HCT116 (cell line): ENCODE results near the gene CSHL1. TPM values are rescaled to one million over a fixed set of nuclear protein-coding genes. Genes with fewer than 3 reads are reported as not detected.

Source experiments
- ATAC-seq: fragments of 200-7000 bp; cut with Tn5 transposase; 2 replicates; pipeline ENCODE4 v1.9.1; 2020; ENCODE audit warnings: mild to moderate bottlenecking, moderate library complexity
- BruUV-seq: library from RNA; stranded (reverse); fragments of 400-500 nt; replicated peaks from 2 replicates; lab custom pipeline; 2021; lab: Mats Ljungman, UMichigan
- CTCF ChIA-PET: fragments of 300-600 bp; sonication (Branson Sonifier 250); formaldehyde crosslinking; loops from one replicate; lab custom pipeline; 2021; ENCODE audit warnings: antibody characterized with exemption; lab: Charles Lee
- POLR2A ChIA-PET: fragments of 300-600, 350-600 bp; sonication (Branson Sonifier 250); formaldehyde crosslinking; loops from one replicate; lab custom pipeline; 2021; ENCODE audit warnings: antibody characterized with exemption; lab: Charles Lee
- RAD21 ChIA-PET, 2 experiments: fragments of 300-600 bp; sonication (Branson Sonifier 250); formaldehyde crosslinking; loops; one replicate each; lab custom pipeline; 2023; ENCODE audit warnings: low total read pairs in 2 of 2; ENCODE audit not compliant: uncharacterized antibody in 2 of 2, unreplicated experiment in 2 of 2, low non-redundant PET in 1 of 2; lab: Charles Lee
- DNase-seq: peaks from one replicate; pipeline ENCODE4 v3.0.0-alpha.2; 2010; ENCODE audit warnings: low read depth, low spot score
- H2AFZ ChIP-seq: fragments of 200-600 bp; shearing (Covaris generic), sonication (generic); 2 replicates; pipeline ENCODE4 v1.6.1; 2017; ENCODE audit warnings: low read depth, mixed run types, mixed read lengths, antibody characterized with exemption, low read length; ENCODE audit not compliant: poor library complexity, severe bottlenecking
- H3K27ac ChIP-seq: 2 replicates; pipeline ENCODE4 v1.5.1; 2012; ENCODE audit warnings: low read depth, low read length
- H3K27me3 ChIP-seq: fragments of 200-600 bp; sonication (generic); 2 replicates; pipeline ENCODE4 v1.6.1; 2016; ENCODE audit warnings: mixed run types, low read length, mixed read lengths; ENCODE audit not compliant: insufficient read depth
- H3K36me3 ChIP-seq, 2 experiments: fragments of 200-500 bp in 1 of 2; fragments of 200-600 bp in 1 of 2; sonication (Bioruptor generic) in 1 of 2; sonication (generic) in 1 of 2; 2 replicates each; pipeline versions ENCODE4 v1.5.1 to v1.6.1; 2014 to 2016; ENCODE audit warnings: low read length in 2 of 2, inconsistent platforms in 1 of 2, mixed read lengths in 1 of 2, mixed run types in 1 of 2; ENCODE audit not compliant: insufficient read depth in 2 of 2, control insufficient read depth in 1 of 2
- H3K4me1 ChIP-seq, 2 experiments: fragments of 200-600 bp in 1 of 2; sonication (generic) in 1 of 2; 2 replicates each; pipeline versions ENCODE4 v1.5.1 to v1.6.1; 2012 to 2017; ENCODE audit warnings: low read length in 2 of 2, inconsistent platforms in 1 of 2, mild to moderate bottlenecking in 1 of 2, mixed read lengths in 1 of 2, mixed run types in 1 of 2, moderate library complexity in 1 of 2; ENCODE audit not compliant: insufficient read depth in 2 of 2, control insufficient read depth in 1 of 2
- H3K4me2 ChIP-seq: fragments of 200-600 bp; sonication (generic); 2 replicates; pipeline ENCODE4 v1.6.1; 2017; ENCODE audit warnings: mixed run types, low read length, mixed read lengths
- H3K4me3 ChIP-seq, 2 experiments: fragments of 200-600 bp in 1 of 2; sonication (generic) in 1 of 2; replicated peaks in 1 of 2; 2 replicates each; pipeline ENCODE4 v1.5.1; 2011 to 2016; ENCODE audit warnings: low read length in 2 of 2, control low read depth in 1 of 2, low read depth in 1 of 2, mild to moderate bottlenecking in 1 of 2, mixed read lengths in 1 of 2, mixed run types in 1 of 2
- H3K79me2 ChIP-seq: fragments of 200-600 bp; sonication (generic); 2 replicates; pipeline ENCODE4 v1.6.1; 2017; ENCODE audit warnings: mild to moderate bottlenecking, mixed run types, low read length, moderate library complexity, mixed read lengths; ENCODE audit not compliant: insufficient read depth
- H3K9ac ChIP-seq: fragments of 200-600 bp; sonication (generic); 2 replicates; pipeline ENCODE4 v1.6.1; 2016; ENCODE audit warnings: low read length, mixed read lengths
- H3K9me2 ChIP-seq: fragments of 200-600 bp; sonication (generic), shearing (Covaris generic); 2 replicates; pipeline ENCODE4 v1.6.1; 2017; ENCODE audit warnings: mixed run types, mild to moderate bottlenecking, moderate library complexity; ENCODE audit not compliant: insufficient read depth
- H3K9me3 ChIP-seq, 2 experiments: fragments of 200-500 bp in 1 of 2; fragments of 200-600 bp in 1 of 2; sonication (Bioruptor generic) in 1 of 2; sonication (generic) in 1 of 2; 2 replicates each; pipeline ENCODE4 v1.6.1; 2014 to 2017; ENCODE audit warnings: low read length in 2 of 2, mixed read lengths in 2 of 2, inconsistent platforms in 1 of 2, low read depth in 1 of 2, mild to moderate bottlenecking in 1 of 2, mixed run types in 1 of 2, moderate library complexity in 1 of 2; ENCODE audit not compliant: control insufficient read depth in 1 of 2, insufficient read depth in 1 of 2
- H4K20me1 ChIP-seq: fragments of 200-600 bp; sonication (generic), shearing (Covaris generic); 2 replicates; pipeline ENCODE4 v1.6.1; 2017; ENCODE audit warnings: mixed run types, mild to moderate bottlenecking, moderate library complexity; ENCODE audit not compliant: insufficient read depth
- CBX3 ChIP-seq: IDR thresholded peaks from 2 replicates; pipeline ENCODE4 v1.6.1; 2012; ENCODE audit warnings: low read depth
- CEBPB ChIP-seq: IDR thresholded peaks from 2 replicates; pipeline ENCODE4 v1.6.1; 2012; ENCODE audit warnings: low read depth
- CTCF ChIP-seq, 3 experiments: fragments of 200-600 bp in 1 of 3; sonication (generic) in 1 of 3; IDR thresholded peaks in 2 of 3; conservative IDR thresholded peaks in 1 of 3; 2 replicates each; pipeline ENCODE4 v1.5.1; 2012 to 2017; ENCODE audit warnings: low read depth in 2 of 3, low read length in 2 of 3, antibody characterized with exemption in 1 of 3, borderline replicate concordance in 1 of 3, control low read depth in 1 of 3, mild to moderate bottlenecking in 1 of 3, mixed read lengths in 1 of 3, mixed run types in 1 of 3, moderate library complexity in 1 of 3; ENCODE audit not compliant: insufficient read depth in 1 of 3
- EGR1 ChIP-seq: IDR thresholded peaks from 2 replicates; pipeline ENCODE4 v1.6.1; 2012; ENCODE audit warnings: low read depth
- EZH2 ChIP-seq: fragments of 200-600 bp; sonication (generic); IDR thresholded peaks from 2 replicates; pipeline ENCODE4 v1.6.1; 2017; ENCODE audit warnings: antibody characterized with exemption, mixed run types
- EZH2phosphoT487 ChIP-seq: fragments of 200-600 bp; IDR thresholded peaks from 2 replicates; pipeline ENCODE4 v1.6.1; 2018; ENCODE audit warnings: antibody characterized with exemption, borderline replicate concordance
- JUND ChIP-seq: IDR thresholded peaks from 2 replicates; pipeline ENCODE4 v1.6.1; 2012
- MAX ChIP-seq: IDR thresholded peaks from 2 replicates; pipeline ENCODE4 v1.6.1; 2012
- POLR2AphosphoS5 ChIP-seq: IDR thresholded peaks from 2 replicates; pipeline ENCODE4 v1.6.1; 2011; ENCODE audit warnings: mild to moderate bottlenecking, low read depth, low read length, moderate library complexity
- RAD21 ChIP-seq: IDR thresholded peaks from 2 replicates; pipeline ENCODE4 v1.6.1; 2012; ENCODE audit warnings: low read depth, mild to moderate bottlenecking
- SIN3A ChIP-seq: IDR thresholded peaks from 2 replicates; pipeline ENCODE4 v1.6.1; 2012; ENCODE audit warnings: low read depth
- SP1 ChIP-seq: IDR thresholded peaks from 2 replicates; pipeline ENCODE4 v1.6.1; 2012; ENCODE audit warnings: low read depth
- SRF ChIP-seq: IDR thresholded peaks from 2 replicates; pipeline ENCODE4 v1.6.1; 2012; ENCODE audit warnings: low read depth
- TCF7L2 ChIP-seq: IDR thresholded peaks from 2 replicates; pipeline ENCODE4 v1.7.0; 2011; ENCODE audit warnings: borderline replicate concordance, inconsistent platforms; ENCODE audit not compliant: insufficient read depth, insufficient read length; ENCODE audit errors: extremely low read depth
- YY1 ChIP-seq: IDR thresholded peaks from 2 replicates; pipeline ENCODE4 v1.6.1; 2011; ENCODE audit warnings: low read length, low read depth, moderate library complexity, mild to moderate bottlenecking; ENCODE audit not compliant: insufficient replicate concordance; ENCODE audit errors: extremely low read depth
- ZFX ChIP-seq: fragments of 450-650 bp; IDR thresholded peaks from 2 replicates; pipeline ENCODE4 v1.6.1; 2017
- ZNF274 ChIP-seq: fragments of 200-500 bp; sonication (Bioruptor generic); IDR thresholded peaks from 2 replicates; pipeline ENCODE4 v1.6.1; 2014; ENCODE audit warnings: mild to moderate bottlenecking, low read depth, low read length, inconsistent platforms
- intact Hi-C: fragments of 100-400 bp; cut with micrococcal nuclease; formaldehyde crosslinking; loops from 2 replicates; pipeline ENCODE4 v1.10.0; 2022
- total RNA-seq: library from RNA; stranded (reverse); gene quantifications from one replicate; pipeline ENCODE4 v1.2.1, GENCODE V29; 2021; ENCODE audit not compliant: unreplicated experiment

CSHL1 gene
- total RNA-seq, 1 experiment from 2014 or later: not detected

- no peak for TF ChIP-seq ZNF274
- no peak for TF ChIP-seq SP1
- no peak for TF ChIP-seq EZH2phosphoT487
- no peak for TF ChIP-seq EZH2
- TF ChIP-seq ZFX: no peak
- TF ChIP-seq JUND: no peak
- no peak for TF ChIP-seq MAX
- no peak for TF ChIP-seq POLR2AphosphoS5
- TF ChIP-seq CBX3: no peak
- no peak for TF ChIP-seq CTCF (IDR thresholded peaks at IDR 0.05 in 2 of 3, conservative IDR thresholded peaks at IDR 0.05 in 1 of 3; ENCODE audit: borderline replicate concordance in 1 of 3, insufficient read depth in 1 of 3, low read depth in 2 of 3, low read length in 2 of 3)
Observed at GRCh38 chr17:63914471-63914870, 3.4 kb upstream of the CSHL1 start (continued).

GRCh38 chr17:63911657-63912100, 621 bp upstream of the CSHL1 start:
- no peak overlapping the region for H3K4me2 ChIP-seq
- H2AFZ ChIP-seq: no peak overlapping the region
- H3K9me2 ChIP-seq: no peaks in the 10 kb centered on the region
- peak; percentile 16 for DNase-seq
- peak; percentile 86 for ATAC-seq
- no peak for TF ChIP-seq EGR1
- TF ChIP-seq TCF7L2: peak; percentile 69
- no peak for TF ChIP-seq SIN3A
- TF ChIP-seq YY1: no peak
- no peak for TF ChIP-seq SRF
- no peak for TF ChIP-seq CEBPB
- TF ChIP-seq RAD21: peak; percentile 62
- TF ChIP-seq CTCF (IDR thresholded peaks at IDR 0.05 in 2 of 3, conservative IDR thresholded peaks at IDR 0.05 in 1 of 3; ENCODE audit: borderline replicate concordance in 1 of 3, insufficient read depth in 1 of 3, low read depth in 2 of 3, low read length in 2 of 3): peak; percentile 57 to 78 (median 59); a peak in 4 of 6 replicates
- TF ChIP-seq EZH2: no peak
- TF ChIP-seq, all 23 proteins: peak for 3
- ChIA-PET RAD21 (interaction anchor here (1.5 to 2.3 kb wide), 2 partner anchors 35 to 222 kb away, joined by 4 to 7 read pairs; no protein-coding TSS in a partner anchor), POLR2A (interaction anchor here (1.4 kb wide), 1 partner anchor 233 kb away, joined by 5 read pairs; no protein-coding TSS in a partner anchor), CTCF (interaction anchor here (0.6 to 3.6 kb wide), 10 partner anchors 8 to 304 kb away, joined by 3 to 28 read pairs (median 6); partner anchors contain the start of gene GH1)
- no TSS peak for BruUV-seq
- H3K27me3 ChIP-seq: no peaks in the 10 kb centered on the region; the same call in 1 of the 2 replicates
- H3K4me1 ChIP-seq: no peaks in the 10 kb centered on the region
- intact Hi-C loops: loop anchor here (5.0 kb wide), 1 partner anchor 371 kb away; no protein-coding TSS in a partner anchor
- no peaks in the 10 kb centered on the region for H4K20me1 ChIP-seq
- no peaks in the 10 kb centered on the region for H3K79me2 ChIP-seq
- no peak overlapping the region for H3K9ac ChIP-seq
- no peak overlapping the region for H3K27ac ChIP-seq
- H3K9me3 ChIP-seq: no peaks in the 10 kb centered on the region
- H3K4me3 ChIP-seq: no peak overlapping the region
- H3K36me3 ChIP-seq: no peaks in the 10 kb centered on the region
